M059J (cell line): ENCODE data around the gene CEP112. TPM values are rescaled to one million over a fixed set of nuclear protein-coding genes. Genes with fewer than 3 reads are reported as not detected.
"Not testable (repeated sequence)": the region's sequence is repeated elsewhere in the genome, so short reads cannot be mapped to it uniquely, and the experiment has no call there.

Source experiments
- DNase-seq: peaks from one replicate; pipeline ENCODE4 v3.0.0-alpha.2; 2012; ENCODE audit warnings: low read depth
- total RNA-seq: library from RNA; depleted of rRNA; stranded (reverse); fragments of >200 nt; shearing (Covaris generic); gene quantifications from 2 replicates; pipeline ENCODE4 v1.2.3, GENCODE V29; 2014

The CEP112 gene
- total RNA-seq, 1 experiment from 2014 or later: 5.9 TPM

DNA sequence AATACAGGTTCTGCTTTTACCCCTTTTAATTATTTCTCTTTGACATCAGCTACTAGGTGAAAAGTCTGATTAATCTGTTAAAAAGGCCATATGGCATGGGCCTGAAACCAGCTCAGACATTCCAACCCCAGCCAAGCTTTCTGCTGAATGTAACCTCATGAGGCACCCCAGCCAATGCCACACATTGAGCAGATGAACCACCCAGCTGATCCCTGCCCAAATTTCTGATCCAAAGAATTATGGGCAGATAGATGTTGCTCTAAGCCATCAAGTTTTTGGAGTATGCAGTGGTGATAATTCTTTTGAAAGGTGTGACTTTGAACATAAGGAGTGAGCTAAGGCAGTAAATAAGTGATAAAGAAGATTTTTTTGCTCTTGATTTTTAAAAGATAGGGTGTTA is 452.9 kb downstream of the CEP112 start:
- no peak for DNase-seq

DNA sequence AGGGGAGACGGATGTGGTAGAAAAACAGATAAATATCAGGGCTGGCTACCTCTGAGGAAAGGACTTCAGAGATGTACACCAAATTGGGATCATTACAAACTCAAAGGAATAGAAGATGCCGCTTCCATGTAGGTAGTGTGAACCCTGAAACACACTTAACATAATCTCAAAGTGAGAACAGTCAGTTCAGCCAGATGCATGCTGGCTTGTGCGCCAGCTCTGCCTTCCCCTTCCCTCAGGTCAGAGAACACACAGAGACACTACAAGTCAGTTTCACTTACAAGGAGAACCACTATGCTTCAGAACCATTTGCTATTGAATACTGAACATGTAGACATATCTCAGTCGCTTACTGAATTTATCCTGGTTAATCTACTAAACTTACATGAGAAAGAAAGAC is 454.5 kb downstream of the CEP112 start:
- DNase-seq: no peak

DNA sequence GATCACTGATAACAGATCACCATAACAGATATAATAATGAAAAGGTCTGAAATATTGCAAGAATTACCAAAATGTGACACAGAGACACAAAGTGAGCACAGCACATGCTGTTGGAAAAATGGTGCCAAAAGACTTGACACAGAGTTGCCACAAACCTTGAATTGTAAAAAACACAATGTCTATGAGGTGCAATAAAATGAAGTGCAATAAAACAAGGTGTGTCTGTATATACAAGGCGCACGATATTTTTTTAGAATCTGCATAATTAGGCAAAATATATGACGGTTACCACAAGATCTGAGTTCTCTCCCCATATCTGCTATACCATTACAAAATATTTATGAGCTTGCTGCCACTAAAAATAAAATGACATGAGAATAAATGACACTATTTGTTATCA is 458.6 kb downstream of the CEP112 start:
- no peak for DNase-seq

DNA sequence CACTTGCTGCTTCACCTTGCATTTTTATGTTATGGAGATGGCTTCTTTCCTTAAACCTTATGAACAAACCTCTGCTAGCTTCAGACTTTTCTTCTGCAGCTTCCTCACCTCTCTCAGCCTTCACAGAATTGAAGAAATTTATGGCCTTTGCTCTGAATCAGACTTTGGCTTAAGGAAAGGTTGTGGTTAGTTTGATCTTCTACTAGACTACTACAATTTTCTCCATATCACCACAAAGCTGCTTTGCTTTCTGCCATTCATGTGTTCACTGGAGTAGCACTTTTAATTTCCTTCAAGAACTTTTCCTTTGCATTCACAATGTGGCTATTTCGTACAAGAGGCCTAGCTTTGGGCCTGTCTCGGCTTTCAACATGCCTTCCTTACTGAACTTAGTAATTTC is 459.3 kb downstream of the CEP112 start:
- DNase-seq: not testable (repeated sequence)

DNA sequence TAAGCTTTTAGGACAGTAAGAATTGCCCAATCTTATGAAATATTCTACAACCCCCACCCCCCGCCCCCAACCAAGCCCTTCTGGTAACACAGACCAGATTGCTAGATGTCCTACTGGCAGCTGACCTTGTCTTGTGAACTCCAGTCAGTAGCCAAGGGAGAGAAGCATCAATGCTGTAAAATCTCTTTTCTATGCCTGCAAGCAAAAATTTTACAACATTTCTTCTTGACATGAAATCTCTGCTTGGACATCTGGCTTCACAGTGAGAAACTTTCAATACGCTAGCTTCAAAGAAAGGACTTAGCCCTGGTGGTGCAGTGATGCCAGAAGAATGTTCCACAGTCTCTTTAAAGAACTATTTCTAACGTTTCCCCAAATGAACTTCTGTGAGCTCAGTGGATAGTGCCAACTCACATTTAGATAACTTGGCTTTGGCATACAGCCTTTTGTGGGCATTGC is 461.2 kb downstream of the CEP112 start:
- DNase-seq: no peak

DNA sequence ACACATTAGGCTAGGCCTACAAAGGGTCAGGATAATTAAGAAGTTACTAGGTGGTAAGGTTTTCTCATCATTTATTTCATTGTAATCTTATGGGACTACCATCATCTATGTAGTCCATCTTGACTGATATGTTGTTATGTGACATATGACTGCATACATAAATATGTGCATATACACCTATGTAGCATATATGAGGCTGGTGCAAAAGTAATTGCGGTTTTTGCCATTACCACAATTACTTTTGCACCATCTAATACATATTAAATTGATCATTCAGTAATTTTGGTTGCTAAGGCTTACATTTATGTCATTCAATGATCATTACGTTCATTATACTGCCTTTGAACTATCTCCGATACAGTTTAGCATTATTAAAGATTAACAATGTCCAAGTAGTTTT is 462.7 kb downstream of the CEP112 start:
- DNase-seq: no peak

DNA sequence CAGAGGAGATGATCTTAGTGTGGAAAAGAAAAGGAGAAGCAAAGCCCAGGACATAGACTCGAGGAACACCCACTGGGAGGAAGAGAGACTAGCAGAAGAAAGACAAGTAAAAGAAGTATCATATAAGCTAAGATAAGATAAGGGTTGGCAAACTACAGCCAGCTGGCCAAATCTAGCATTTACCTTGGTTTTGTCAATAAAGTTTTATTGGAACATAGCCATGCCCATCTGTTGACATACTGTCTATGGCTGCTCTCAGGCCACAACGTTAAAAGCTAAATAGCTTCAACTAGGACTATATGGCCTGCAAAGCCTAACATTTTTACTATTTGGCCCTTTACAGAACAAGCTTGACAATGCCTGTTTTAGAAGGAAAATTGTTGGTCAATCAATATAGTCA is 464.1 kb downstream of the CEP112 start:
- no peak for DNase-seq

DNA sequence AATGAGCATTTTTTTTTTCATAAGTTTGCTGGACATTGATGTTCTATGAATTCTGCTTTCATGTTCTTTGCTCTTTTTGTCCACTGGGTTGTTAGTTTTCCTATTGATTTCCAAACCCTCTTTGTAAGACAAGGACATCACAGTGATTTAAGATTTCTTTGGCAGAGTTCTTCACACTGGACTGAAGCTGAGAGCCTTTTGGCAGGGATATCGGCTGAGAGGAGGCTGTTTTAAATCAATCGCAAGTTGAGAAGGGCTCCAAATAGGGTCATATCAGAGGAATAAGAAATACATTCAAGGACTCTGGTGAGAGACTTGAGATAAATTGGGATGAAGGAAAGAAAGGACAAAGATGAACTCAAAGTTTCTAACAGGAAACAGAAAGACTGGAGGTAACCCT is 464.7 kb downstream of the CEP112 start:
- no peak for DNase-seq

DNA sequence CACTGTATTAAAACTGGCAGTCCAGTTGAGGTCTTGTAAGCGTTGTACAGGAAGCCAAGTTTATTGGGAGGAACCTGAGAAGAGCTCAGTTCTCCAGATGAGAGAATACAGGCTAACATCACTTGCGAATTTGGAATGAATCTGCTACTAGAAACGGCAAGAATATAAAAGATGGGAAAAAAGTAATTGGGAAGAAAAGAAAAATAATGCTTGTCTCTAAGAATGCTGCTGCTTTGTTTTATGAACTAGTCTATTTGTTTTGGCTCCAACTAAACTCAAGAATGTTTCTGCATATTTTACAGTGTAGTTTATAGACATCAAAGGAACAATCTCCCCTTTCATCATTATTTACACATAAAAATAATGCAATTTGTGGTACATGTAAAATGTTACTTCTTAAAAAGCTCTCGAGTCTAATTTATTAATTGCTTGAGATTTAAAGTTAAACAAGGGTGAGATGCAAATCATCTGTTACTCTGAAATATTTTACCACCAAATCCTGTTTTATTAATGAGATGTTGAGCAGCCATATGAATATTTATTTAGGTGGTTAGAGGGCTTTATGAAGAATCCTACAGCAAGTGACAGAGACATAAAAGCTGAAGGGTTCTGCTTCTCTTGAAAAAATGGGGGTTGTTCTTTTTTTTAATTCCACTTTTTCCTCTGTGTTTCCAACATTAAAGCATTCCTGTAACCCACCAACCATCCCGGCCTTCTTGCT is 468.3 kb downstream of the CEP112 start:
- DNase-seq: peak; percentile 1

DNA sequence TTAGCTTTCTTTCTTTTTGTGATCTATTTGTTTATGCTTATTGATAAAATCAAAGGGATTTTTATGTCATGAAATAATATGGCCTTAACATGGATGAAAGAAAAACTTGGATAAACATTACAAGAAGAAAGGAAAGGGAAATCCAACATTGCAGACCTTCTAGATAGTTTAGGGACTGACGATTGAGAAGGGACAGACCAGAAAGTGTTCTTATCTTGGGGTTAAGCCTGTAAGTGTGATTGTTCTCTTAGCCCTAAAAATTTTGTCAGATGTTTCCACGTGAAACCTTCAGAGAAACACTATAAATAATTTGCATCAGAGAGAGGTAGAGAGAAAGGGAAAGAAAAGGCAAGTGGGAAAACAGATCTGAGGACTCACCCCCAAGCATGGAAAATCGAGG is 473.3 kb downstream of the CEP112 start:
- DNase-seq: no peak

DNA sequence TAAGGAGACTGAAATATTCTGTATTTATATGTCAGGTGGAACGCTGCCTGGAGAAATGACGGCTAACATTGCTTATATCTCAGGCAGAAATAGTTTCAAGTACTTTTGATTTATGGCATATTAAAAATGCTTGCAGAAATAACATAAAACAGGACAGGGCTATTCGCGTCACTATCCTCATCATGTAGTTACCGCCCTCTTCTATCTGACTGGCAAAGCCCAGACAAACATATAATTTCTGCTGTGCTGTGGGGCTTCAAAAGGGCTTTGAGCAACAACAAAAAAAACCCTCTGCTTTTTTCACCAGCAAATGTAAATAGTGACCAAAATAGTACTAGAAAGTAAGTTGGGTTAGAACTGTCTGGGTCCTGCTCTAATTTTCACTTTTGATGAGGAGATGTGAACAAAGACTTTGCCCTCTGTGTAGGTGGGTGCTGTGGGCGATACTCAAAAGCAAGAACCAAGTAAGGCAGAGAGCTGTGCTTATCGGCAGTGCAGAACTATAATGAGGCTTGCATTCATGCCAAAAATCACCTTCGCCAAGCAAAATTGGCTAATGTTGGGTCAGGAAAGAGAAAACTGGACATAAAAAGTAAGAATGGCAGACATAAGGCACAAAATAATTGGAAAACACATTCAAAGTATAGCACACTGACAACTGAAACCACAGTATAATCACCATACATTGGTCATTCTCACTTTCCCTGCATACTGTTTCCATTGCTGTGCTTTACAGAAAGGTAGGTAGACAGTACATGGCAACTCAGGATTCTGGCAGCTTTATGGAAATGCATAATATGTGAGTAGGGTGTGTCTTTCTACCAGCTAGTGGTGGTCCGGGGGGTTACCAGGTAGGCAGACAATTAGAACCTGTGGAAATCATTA is 479.3 kb downstream of the CEP112 start:
- no peak for DNase-seq

DNA sequence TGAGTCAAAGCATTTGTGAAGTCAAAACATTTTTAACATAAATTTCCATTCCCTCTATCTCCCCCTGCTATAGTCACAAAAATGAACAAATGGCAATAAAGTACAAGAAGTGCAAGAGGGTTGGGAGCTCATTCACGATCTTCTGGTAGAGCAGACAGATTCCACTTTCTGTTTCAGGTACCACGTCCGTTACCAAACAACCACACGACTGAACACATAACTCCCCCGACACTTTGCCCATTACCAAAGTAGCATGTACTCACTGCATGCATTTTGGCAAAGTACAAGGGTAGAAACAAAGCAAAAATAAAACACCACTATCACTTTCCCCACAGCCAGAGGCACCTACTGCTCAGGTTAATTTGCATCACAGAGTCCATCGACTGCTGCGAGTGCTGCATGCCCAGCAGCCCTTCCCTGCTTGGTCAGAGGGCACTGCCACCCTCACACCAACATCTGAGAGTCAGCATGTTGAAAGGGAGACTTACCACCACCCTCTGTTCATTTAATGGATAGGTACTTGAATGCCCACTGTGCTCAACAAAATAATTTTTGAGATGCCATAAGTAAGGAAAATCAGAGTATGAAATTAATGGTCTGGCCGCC is 480.2 kb downstream of the CEP112 start:
- DNase-seq: no peak

DNA sequence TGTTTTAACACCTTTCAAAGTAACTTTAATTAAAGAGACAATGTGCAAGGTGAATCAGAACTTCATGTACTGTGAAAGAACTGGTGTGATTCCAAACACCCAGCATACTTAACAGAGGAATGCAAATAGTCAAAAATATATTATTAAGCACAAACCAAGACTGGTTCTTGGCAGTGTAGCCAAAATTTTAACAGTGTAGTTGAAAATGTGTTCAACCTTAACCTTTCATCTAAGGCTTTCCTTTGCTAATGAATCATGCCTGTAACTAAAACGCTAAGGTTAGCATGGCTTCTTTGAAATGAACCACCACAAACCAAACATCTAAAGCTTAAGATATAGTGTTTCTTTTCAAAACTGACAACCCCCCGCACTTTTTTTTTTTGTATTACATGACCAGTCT is 484.2 kb downstream of the CEP112 start:
- DNase-seq: no peak

DNA sequence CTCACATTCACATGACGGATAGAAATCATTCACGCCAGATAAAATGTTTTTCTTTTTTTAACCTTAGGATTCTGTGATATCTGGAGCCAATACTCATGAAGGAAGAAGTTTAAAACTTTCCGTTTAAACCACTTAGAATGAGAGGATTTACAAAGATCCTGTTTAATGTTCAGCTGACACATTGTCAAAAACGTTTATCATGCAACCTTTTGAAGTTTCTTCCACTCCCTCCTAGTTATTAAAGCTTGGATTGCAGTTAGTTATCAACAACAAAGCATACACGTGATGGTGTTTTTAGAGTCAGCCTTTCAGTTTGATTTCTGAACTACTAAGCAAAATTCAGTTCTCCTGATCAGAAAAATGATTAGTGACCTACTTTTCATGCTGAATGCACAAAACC is 487.2 kb downstream of the CEP112 start:
- DNase-seq: no peak

DNA sequence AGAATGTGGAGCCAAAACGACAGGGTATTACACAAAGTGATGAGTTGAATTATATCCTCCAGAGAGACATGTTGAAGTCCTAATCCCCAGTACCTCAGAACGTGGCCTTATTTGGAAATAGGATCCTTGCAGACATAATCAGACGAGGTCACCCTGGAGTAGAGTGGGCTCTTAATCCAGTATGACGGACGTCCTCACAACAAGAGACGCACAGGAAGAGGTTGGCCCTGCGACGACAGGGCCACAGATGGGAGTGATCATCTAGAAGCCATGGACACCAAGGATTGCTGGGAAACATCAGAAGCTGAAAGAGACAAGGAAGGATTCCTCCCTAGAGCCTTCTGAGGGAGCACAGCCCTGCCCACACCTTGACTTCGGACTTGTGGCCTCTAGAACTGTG is 488.0 kb downstream of the CEP112 start:
- DNase-seq: no peak

DNA sequence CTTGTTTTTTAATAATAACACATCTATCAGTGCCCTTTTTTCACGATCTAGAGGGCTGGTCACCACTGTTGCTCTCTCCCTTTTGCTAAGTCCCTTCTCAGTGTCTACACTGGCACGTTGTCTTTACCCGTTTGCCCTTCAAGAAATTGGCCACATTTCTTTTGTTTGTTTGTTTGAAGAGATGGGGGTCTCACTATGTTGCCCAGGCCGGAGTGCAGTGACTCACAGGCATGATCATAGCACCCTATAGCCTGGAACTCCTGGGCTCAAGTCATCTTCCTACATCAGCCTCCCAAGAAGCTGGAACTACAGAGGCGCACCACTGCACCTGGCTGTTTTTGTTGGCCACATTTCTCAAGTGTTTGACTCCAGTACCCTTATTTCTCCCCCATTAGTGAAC is 492.5 kb downstream of the CEP112 start:
- no peak for DNase-seq

DNA sequence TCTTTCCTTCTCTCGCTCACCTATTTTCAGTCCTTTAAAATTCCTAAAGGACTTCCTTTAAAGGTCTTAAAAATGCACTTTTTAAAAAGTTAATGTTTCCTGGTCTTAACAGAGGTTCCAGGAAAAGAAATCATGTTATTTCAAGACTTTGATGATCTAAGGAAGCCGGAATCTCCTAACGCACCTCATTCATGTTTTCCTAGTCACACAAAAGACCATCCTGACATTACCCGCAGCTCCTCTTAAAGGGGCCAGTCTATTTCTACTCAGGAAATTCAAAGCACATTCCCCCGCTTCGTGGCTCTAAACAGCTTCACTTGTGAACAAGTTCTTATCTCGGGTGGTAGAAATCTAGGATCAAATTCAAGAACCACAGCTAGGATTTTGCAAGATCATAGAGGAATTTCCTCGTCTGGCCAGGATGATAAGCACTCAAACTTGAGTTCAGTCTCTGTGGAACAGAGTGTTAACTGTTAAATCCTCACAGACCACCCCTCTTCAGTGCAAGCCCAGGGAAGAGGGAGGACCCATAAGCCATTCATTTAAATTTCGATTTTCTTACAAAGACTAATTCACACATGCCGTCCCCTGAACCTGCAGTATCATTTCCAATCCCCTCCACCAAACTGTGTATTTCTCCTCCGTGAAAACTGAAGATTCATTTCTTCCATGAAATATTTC is 493.4 kb downstream of the CEP112 start:
- no peak for DNase-seq

DNA sequence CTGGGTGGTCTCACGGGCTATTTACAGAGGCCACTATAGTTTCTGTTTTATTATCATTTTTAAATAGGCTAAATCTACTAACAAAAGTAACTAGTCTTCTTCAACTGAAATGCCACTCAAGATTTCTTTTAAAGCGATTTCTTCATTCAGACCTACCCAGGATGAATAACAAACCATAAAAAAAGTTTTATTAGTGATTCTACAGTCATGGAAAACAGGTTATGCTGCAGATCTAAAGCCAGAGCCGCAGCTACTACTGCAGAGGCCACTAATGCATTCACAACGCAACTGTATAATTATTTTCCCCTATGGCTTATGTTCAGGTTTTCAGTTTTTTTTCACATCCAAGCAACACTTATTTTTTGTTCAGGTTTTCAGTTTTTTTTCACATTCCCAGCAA is 494.3 kb downstream of the CEP112 start:
- no peak for DNase-seq

DNA sequence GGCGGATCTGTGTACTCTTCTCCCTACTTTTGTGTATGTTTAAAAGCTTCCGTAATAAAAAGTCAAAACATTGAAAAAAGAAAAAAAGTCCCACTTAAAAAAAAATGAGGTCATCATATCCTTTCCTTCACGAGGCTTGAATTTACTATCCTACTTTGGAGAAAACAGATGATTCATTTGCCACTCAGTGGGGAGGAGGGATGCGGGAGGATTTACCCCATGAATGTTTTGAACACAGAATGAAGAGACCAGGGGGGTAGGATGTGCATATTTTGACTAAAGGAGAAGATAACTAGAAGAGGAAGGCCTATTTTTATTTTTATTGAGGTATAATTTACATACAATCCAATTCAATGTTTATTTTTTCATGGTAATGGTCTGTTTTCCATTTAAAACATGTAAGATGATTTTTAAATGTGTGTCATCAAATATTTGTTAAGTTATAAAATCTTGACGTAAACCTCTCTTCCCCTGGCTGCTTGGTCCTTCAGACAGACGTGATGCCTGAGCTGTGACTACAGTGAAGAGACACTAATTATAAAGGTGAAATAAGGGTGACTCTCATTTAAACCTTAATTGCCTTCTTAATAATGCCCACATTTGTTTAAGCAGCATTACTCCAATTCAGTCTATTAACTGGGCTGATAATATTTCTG is 495.1 kb downstream of the CEP112 start:
- peak; percentile 61 for DNase-seq

DNA sequence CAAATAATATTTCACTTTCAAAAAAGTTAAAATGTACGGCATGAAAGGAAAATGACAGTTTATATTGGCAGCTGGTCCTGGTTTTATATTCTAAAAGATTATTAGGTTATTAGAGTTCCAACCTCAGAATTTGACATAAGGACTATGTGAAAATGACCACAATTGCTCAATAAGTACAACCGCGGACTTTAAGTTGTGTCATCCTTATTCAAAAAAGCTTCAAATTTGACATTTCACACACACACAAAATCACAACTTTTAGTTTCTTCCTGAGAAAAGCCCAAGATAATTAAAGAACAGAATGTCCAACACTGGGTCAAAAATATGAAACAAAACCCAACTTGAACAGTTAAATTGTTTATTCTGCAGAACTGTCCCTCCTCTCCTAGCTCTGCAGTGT is 497.3 kb downstream of the CEP112 start:
- no peak for DNase-seq

DNA sequence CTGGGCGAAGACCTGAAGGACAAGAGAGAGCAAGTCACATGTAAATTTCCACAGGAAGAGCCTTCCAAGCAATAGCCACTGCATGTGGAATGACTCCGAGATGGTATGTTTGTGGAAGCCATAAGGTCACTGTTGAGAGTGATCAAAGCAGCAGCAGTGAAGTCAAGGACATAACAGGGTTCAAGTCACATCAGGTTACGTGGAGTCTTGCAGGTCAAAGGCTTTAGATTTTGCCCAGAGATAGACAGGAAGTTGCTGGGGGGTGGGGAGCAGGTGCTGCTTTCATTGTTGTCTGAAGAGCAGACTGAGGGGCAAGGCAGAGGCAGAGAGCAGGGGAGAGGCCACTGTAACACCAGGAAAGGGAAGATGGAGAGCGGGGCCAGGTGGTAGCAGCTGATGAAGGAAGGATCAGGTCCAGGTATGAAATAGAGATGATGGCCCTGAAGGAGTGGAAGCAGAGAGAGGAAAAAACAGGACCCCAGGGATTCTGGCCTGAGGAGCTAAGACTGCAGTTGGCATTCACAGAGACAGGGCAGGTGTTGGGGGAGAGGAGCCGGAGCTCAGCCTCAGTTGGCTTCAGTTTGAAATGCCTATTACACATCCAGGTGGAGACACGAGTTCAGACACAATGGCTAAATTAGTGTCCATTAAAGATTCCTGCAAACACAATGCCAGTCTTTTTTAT is 501.2 kb downstream of the CEP112 start:
- DNase-seq: no peak
